Bronchial epithelial cell (primary cell): ENCODE data around the gene TBRG4. TPM values are rescaled to one million over a fixed set of nuclear protein-coding genes. Genes with fewer than 3 reads are reported as not detected.

Experiments used
- DNase-seq: peaks from one replicate; pipeline ENCODE4 v3.0.0-alpha.2; 2010; ENCODE audit warnings: low read depth
- FAIRE-seq: peaks from 2 replicates; lab custom pipeline; 2011; peaks lifted over from hg19 to GRCh38; lab: Jason Lieb, UNC
- H3K27me3 ChIP-seq: 2 replicates; pipeline ENCODE4 v1.5.1; 2011; ENCODE audit warnings: low read length; ENCODE audit not compliant: control insufficient read depth, insufficient read depth
- H3K36me3 ChIP-seq: 2 replicates; pipeline ENCODE4 v1.5.1; 2011; ENCODE audit warnings: low read length; ENCODE audit not compliant: control insufficient read depth, insufficient read depth
- H3K4me3 ChIP-seq: 2 replicates; pipeline ENCODE4 v1.5.1; 2011; ENCODE audit warnings: mild to moderate bottlenecking, low read depth, low read length, control low read depth
- CTCF ChIP-seq: IDR thresholded peaks from 2 replicates; pipeline ENCODE4 v1.5.1; 2011; ENCODE audit warnings: mild to moderate bottlenecking, moderate library complexity, low read length, control low read depth, inconsistent platforms; ENCODE audit not compliant: insufficient read depth, severe bottlenecking
- total RNA-seq: library from RNA; depleted of rRNA; stranded (reverse); fragments of >200 nt; gene quantifications from 2 replicates; pipeline ENCODE4 v1.2.1, GENCODE V29; 2014

The TBRG4 gene
- total RNA-seq, 1 donor from 2014 or later = 90.3 TPM

DNA sequence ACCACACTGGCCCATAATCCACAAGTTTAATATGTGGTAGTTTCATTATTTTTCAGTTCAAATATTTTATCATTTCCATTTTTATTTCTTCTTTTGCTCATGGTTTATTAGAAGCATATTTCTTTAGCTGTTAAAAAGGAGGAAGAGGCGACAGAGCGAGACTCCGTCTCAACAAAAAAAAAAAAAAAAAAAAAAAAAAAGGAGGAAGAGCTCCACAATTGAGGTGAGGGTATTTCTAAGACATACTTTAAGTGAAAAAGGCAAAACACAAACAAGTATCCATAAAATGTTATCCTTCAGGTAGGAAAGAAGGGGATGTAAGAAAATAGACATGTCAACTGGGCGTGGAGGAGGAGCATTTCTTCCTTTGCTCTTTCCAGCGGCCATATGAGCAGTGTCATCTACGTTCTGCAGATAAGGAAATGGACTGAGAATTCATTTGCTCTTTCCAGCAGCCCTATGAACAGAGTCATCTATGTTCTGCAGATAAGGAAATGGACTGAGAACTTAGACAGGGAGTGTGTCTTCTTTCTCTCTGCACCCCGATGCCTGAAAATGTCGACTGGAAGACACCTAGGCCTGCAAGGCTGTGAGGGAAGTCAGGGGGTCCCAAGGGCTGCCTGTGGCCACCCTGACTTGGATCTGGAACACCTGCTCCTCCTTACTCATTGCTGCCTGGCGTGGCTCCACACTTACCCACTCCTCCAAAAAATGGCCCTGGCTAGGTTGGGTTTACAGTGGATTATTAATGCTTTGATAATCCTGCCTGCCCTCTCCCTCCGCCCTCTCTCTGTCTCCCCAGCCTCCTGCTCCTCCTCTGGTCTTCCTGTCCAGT, 27.2 kb upstream of the TBRG4 start:
- Histone ChIP-seq H3K4me3 (no peak overlapping the region), H3K36me3 (no peaks in the 10 kb centered on the region), H3K27me3 (no peaks in the 10 kb centered on the region)
- no peak for DNase-seq
- no peak for TF ChIP-seq CTCF
- no peak for FAIRE-seq

GRCh38 chr7:45136106-45137060, 24.9 kb upstream of the TBRG4 start:
- peaks cover 1% of the 10 kb centered on the region for H3K27me3 ChIP-seq
- FAIRE-seq (no peak), DNase-seq (peak; percentile 65)
- no peaks in the 10 kb centered on the region for H3K36me3 ChIP-seq
- H3K4me3 ChIP-seq = no peak overlapping the region
- TF ChIP-seq CTCF = peak; percentile 82

DNA sequence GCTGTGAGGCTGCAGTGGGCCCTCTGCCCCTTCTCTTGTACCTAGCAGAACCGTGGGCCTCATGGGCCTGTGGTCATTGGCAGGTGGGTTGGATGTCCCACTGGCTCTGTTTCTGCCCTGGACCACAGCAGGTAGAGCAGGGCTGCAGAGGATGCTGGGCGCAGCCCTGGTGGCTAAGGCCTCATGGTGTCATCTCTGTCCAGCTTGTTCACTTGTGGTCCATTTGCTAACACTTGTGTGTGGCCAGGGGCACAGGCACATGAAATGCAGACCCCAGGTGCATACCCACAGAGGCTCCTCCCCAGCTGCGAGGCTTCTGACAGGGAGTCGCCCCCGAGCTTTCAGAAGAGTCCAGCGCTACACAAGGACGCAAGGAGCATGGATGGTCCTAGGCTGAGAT, 22.4 kb upstream of the TBRG4 start:
- Histone ChIP-seq H3K27me3 (peaks cover 1% of the 10 kb centered on the region), H3K4me3 (no peak overlapping the region), H3K36me3 (no peaks in the 10 kb centered on the region)
- DNase-seq (no peak), FAIRE-seq (no peak)
- no peak for TF ChIP-seq CTCF

- no peak for TF ChIP-seq CTCF
- Histone ChIP-seq H3K27me3 (peaks cover 1% of the 10 kb centered on the region), H3K36me3 (no peaks in the 10 kb centered on the region), H3K4me3 (no peak overlapping the region)
- DNase-seq (no peak), FAIRE-seq (no peak)
Measured at GRCh38 chr7:45133352-45133751, 21.9 kb upstream of the TBRG4 start.

DNA sequence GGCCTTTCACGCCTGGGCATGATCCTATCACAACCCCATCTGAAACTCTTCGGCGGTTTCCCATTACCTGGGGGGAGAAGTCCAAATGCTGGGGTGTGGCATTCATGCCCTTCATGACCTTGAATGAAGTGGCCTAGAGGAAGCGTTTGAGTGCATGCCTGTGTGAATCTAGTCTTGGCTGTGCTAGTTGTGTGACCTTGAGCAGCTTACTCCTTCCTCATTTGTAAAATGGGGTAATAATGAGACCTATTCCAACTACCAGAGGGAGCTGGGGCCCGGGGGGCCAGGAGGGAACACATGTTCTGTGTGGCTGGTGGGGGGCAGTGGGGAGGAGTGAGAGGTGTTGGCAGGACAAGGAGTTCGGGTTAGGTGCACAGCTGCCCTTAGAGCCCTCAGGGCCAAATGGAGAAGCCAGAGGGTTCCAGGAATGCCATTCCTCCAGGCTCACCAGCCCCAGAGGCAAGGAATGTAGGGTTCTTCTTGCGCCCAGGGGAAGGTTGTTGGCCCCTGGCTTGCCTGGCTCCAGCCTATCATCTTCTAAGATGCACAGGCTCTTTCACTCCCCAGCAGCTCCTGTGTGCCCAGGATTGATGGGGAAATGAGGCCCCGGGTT, 21.3 kb upstream of the TBRG4 start:
- Histone ChIP-seq H3K4me3 (no peak overlapping the region), H3K36me3 (no peaks in the 10 kb centered on the region), H3K27me3 (peaks cover 1% of the 10 kb centered on the region)
- no peak for TF ChIP-seq CTCF
- no peak for DNase-seq
- no peak for FAIRE-seq
